HepG2 (cell line): ENCODE data around the gene PAGE2B.

Experiments
- CREM ChIP-seq, 2 experiments: sonication (generic) in 1 of 2; formaldehyde crosslinking in 1 of 2; IDR thresholded peaks; 2 replicates each; pipeline versions ENCODE4 v1.4.0 to v1.6.1; 2016 to 2020; ENCODE audit warnings: antibody characterized with exemption in 1 of 2, mild to moderate bottlenecking in 1 of 2, missing genetic modification reagents in 1 of 2
- MAX ChIP-seq: IDR thresholded peaks from 2 replicates; pipeline ENCODE4 v1.6.1; 2012; ENCODE audit warnings: inconsistent platforms
- NBN ChIP-seq: fragments of 450-650 bp; conservative IDR thresholded peaks from 2 replicates; pipeline ENCODE4 v1.6.1; 2017
- NFYC ChIP-seq: IDR thresholded peaks from 2 replicates; pipeline ENCODE4 v1.6.1; 2016; ENCODE audit warnings: missing genetic modification reagents, missing compliant biosample characterization
- ZFP36 ChIP-seq: fragments of 150-350 bp; IDR thresholded peaks from 2 replicates; pipeline ENCODE4 v1.6.1; 2018; ENCODE audit warnings: borderline replicate concordance, low read length, low read depth; ENCODE audit not compliant: partially characterized antibody

GRCh38 chrX:55039471-55039870 is 35.4 kb upstream of the PAGE2B start:
- TF ChIP-seq CREM (IDR thresholded peaks at IDR 0.05) (no peak), CREM (CRISPR knock-in tag; IDR thresholded peaks at IDR 0.05) (no peak), MAX (no peak), NBN (no peak), ZFP36 (no peak), NFYC (CRISPR knock-in tag) (no peak)
